T-helper 22 cell (primary cell): ENCODE data around the gene ZMYND15.

Experiments
- DNase-seq: peaks from one replicate; pipeline ENCODE4 v3.0.0-alpha.2; 2020; ENCODE audit warnings: low read depth

The ZMYND15 gene

GRCh38 chr17:4742629-4743028, 3.0 kb downstream of the ZMYND15 start:
- DNase-seq: no peak

- no peak for DNase-seq
These were observed 3.6 kb downstream of the ZMYND15 start for GRCh38 chr17:4743216-4743615.

GRCh38 chr17:4743898-4744297, 4.3 kb downstream of the ZMYND15 start:
- no peak for DNase-seq

GRCh38 chr17:4744999-4745969, 5.7 kb downstream of the ZMYND15 start:
- DNase-seq: no peak

GRCh38 chr17:4747847-4748246, 8.2 kb downstream of the ZMYND15 start:
- DNase-seq: no peak

GRCh38 chr17:4748686-4749085, 9.1 kb downstream of the ZMYND15 start:
- DNase-seq: no peak

- DNase-seq: no peak
These were observed 11.0 kb downstream of the ZMYND15 start for GRCh38 chr17:4750606-4751005.

GRCh38 chr17:4751932-4752331, 12.3 kb downstream of the ZMYND15 start:
- DNase-seq: no peak

GRCh38 chr17:4753392-4753791, 13.8 kb downstream of the ZMYND15 start:
- DNase-seq: no peak

- DNase-seq: no peak
These were observed 20.2 kb downstream of the ZMYND15 start for GRCh38 chr17:4759776-4760236.

- no peak for DNase-seq
These were observed 25.0 kb downstream of the ZMYND15 start for GRCh38 chr17:4764595-4764994.

- no peak for DNase-seq
These were observed 26.6 kb downstream of the ZMYND15 start for GRCh38 chr17:4766201-4766600.

- DNase-seq: no peak
These were observed 27.1 kb downstream of the ZMYND15 start for GRCh38 chr17:4766723-4767122.

GRCh38 chr17:4768298-4768697, 28.7 kb downstream of the ZMYND15 start:
- no peak for DNase-seq

GRCh38 chr17:4769628-4770027, 30.0 kb downstream of the ZMYND15 start:
- DNase-seq: no peak

- DNase-seq: no peak
These were observed 32.0 kb downstream of the ZMYND15 start, which contains the start of gene TM4SF5 for GRCh38 chr17:4771519-4772234. Gene TM4SF5, plus strand, starts transcription at chr17:4771886. Its CDS starts 37 bp downstream, at chr17:4771923.

GRCh38 chr17:4772235-4772613, 32.6 kb downstream of the ZMYND15 start:
- DNase-seq: no peak

GRCh38 chr17:4777969-4778760, 38.5 kb downstream of the ZMYND15 start:
- no peak for DNase-seq

- no peak for DNase-seq
These were observed 40.8 kb downstream of the ZMYND15 start for GRCh38 chr17:4780325-4780955.

- no peak for DNase-seq
These were observed 43.0 kb downstream of the ZMYND15 start for GRCh38 chr17:4782652-4783051.

- no peak for DNase-seq
These were observed 45.9 kb downstream of the ZMYND15 start for GRCh38 chr17:4785311-4786105.
